H1 (cell line): ENCODE measurements around the gene LGALS12. TPM values are rescaled to one million over a fixed set of nuclear protein-coding genes. Genes with fewer than 3 reads are reported as not detected.

Experiments used
- CTCF ChIA-PET: fragments of 300-600 bp; sonication (Branson Sonifier 250); formaldehyde crosslinking; loops from one replicate; lab custom pipeline; 2021; ENCODE audit not compliant: partially characterized antibody; lab: Charles Lee
- POLR2A ChIA-PET: fragments of 300-600 bp; sonication (Branson Sonifier 250); formaldehyde crosslinking; loops from one replicate; lab custom pipeline; 2021; ENCODE audit warnings: inconsistent platforms; ENCODE audit not compliant: partially characterized antibody; lab: Charles Lee
- DNase-seq, 2 experiments: peaks; one replicate each; pipeline versions ENCODE4 v3.0.0 to v3.0.0-alpha.2; 2010 to 2022; ENCODE audit warnings: low spot score in 2 of 2, low read depth in 1 of 2, mixed read lengths in 1 of 2
- FAIRE-seq: peaks from 2 replicates; lab custom pipeline; 2011; peaks lifted over from hg19 to GRCh38; lab: Jason Lieb, UNC
- H2AFZ ChIP-seq: 2 replicates; pipeline ENCODE4 v1.8.1; 2012; ENCODE audit warnings: low read length, inconsistent platforms
- H2AK5ac ChIP-seq: 2 replicates; pipeline ENCODE4 v1.6.1; 2013; ENCODE audit warnings: low read depth, low read length
- H2BK120ac ChIP-seq: replicated peaks from 2 replicates; pipeline ENCODE3; 2013; ENCODE audit warnings: low read depth, low read length, inconsistent platforms
- H2BK12ac ChIP-seq: 2 replicates; pipeline ENCODE4 v1.6.1; 2013; ENCODE audit warnings: low read depth, low read length
- H2BK15ac ChIP-seq: 2 replicates; pipeline ENCODE4 v1.6.1; 2013; ENCODE audit warnings: low read length
- H2BK20ac ChIP-seq: 2 replicates; pipeline ENCODE4 v1.6.1; 2013; ENCODE audit warnings: low read length
- H2BK5ac ChIP-seq: 2 replicates; pipeline ENCODE4 v1.6.1; 2013; ENCODE audit warnings: low read depth, low read length
- H3K14ac ChIP-seq: 2 replicates; pipeline ENCODE4 v1.6.1; 2013; ENCODE audit warnings: inconsistent platforms; ENCODE audit not compliant: insufficient read length
- H3K18ac ChIP-seq: 2 replicates; pipeline ENCODE4 v1.6.1; 2013; ENCODE audit warnings: low read length; ENCODE audit errors: extremely low read depth
- H3K23ac ChIP-seq: 2 replicates; pipeline ENCODE4 v1.6.1; 2013; ENCODE audit warnings: inconsistent platforms; ENCODE audit not compliant: insufficient read length
- H3K23me2 ChIP-seq: 2 replicates; pipeline ENCODE4 v1.6.1; 2013; ENCODE audit warnings: low read depth, low read length
- H3K27ac ChIP-seq: 2 replicates; pipeline ENCODE4 v1.6.1; 2011; ENCODE audit warnings: low read depth, low read length, inconsistent platforms
- H3K27me3 ChIP-seq, 4 experiments: replicated peaks in 1 of 4; 1 replicate in 1 of 4; 2 replicates in 3 of 4; pipeline versions ENCODE4 v1.6.1 to v1.8.1; 2011 to 2013; ENCODE audit warnings: low read length in 3 of 4, mild to moderate bottlenecking in 3 of 4, inconsistent platforms in 2 of 4, mixed read lengths in 2 of 4, moderate library complexity in 1 of 4; ENCODE audit not compliant: control insufficient read depth in 3 of 4, insufficient read depth in 3 of 4; ENCODE audit errors: extremely low read depth in 1 of 4
- H3K36me3 ChIP-seq, 4 experiments: 2 replicates each; pipeline versions ENCODE4 v1.6.1 to v1.8.1; 2011 to 2013; ENCODE audit warnings: mild to moderate bottlenecking in 4 of 4, low read length in 3 of 4, moderate library complexity in 2 of 4, control low read depth in 1 of 4, inconsistent platforms in 1 of 4; ENCODE audit not compliant: insufficient read depth in 4 of 4, control insufficient read depth in 2 of 4
- H3K4ac ChIP-seq: replicated peaks from 2 replicates; pipeline ENCODE3; 2013; ENCODE audit warnings: low read length, low read depth, mixed read lengths, inconsistent platforms; ENCODE audit not compliant: insufficient read length
- H3K4me1 ChIP-seq, 4 experiments: replicated peaks in 1 of 4; 1 replicate in 1 of 4; 2 replicates in 3 of 4; pipeline versions ENCODE4 v1.6.1 to v1.8.1; 2011 to 2013; ENCODE audit warnings: low read length in 3 of 4, inconsistent platforms in 2 of 4, mixed read lengths in 1 of 4; ENCODE audit not compliant: insufficient read depth in 4 of 4, control insufficient read depth in 3 of 4
- H3K4me2 ChIP-seq, 2 experiments: 2 replicates each; pipeline versions ENCODE4 v1.6.1 to v1.8.1; 2011 to 2013; ENCODE audit warnings: low read depth in 2 of 2, low read length in 2 of 2, control low read depth in 1 of 2, inconsistent platforms in 1 of 2, mild to moderate bottlenecking in 1 of 2; ENCODE audit not compliant: insufficient read depth in 1 of 2
- H3K4me3 ChIP-seq, 4 experiments: fragments of 200-600, 300-600 bp in 1 of 4; sonication (generic), shearing (Covaris generic), sonication (Bioruptor Twin) in 1 of 4; 2 replicates each; pipeline versions ENCODE4 v1.5.1 to v1.8.1; 2011 to 2016; ENCODE audit warnings: low read length in 4 of 4, low read depth in 3 of 4, control low read depth in 2 of 4, inconsistent platforms in 2 of 4, mild to moderate bottlenecking in 2 of 4, mixed read lengths in 1 of 4, moderate library complexity in 1 of 4; ENCODE audit not compliant: insufficient read depth in 2 of 4; ENCODE audit errors: extremely low read depth in 1 of 4
- H3K56ac ChIP-seq: replicated peaks from 2 replicates; pipeline ENCODE3; 2013; ENCODE audit warnings: low read depth, mild to moderate bottlenecking, mixed read lengths, low read length, inconsistent platforms; ENCODE audit not compliant: insufficient read length
- H3K79me1 ChIP-seq: 2 replicates; pipeline ENCODE4 v1.6.1; 2013; ENCODE audit warnings: low read depth, low read length, control low read depth
- H3K79me2 ChIP-seq, 2 experiments: 2 replicates each; pipeline versions ENCODE4 v1.6.1 to v1.8.1; 2012 to 2013; ENCODE audit warnings: low read length in 2 of 2, mild to moderate bottlenecking in 2 of 2, inconsistent platforms in 1 of 2; ENCODE audit not compliant: insufficient read depth in 2 of 2, control insufficient read depth in 1 of 2
- H3K9ac ChIP-seq, 4 experiments: replicated peaks in 1 of 4; 1 replicate in 1 of 4; 2 replicates in 3 of 4; pipeline versions ENCODE4 v1.6.1 to v1.8.1; 2011 to 2013; ENCODE audit warnings: low read depth in 3 of 4, low read length in 3 of 4, control low read depth in 2 of 4, mild to moderate bottlenecking in 2 of 4, moderate library complexity in 2 of 4, inconsistent platforms in 1 of 4; ENCODE audit errors: extremely low read depth in 1 of 4
- H3K9me3 ChIP-seq, 2 experiments: 2 replicates each; pipeline versions ENCODE4 v1.6.1 to v1.8.1; 2012 to 2013; ENCODE audit warnings: mild to moderate bottlenecking in 2 of 2, moderate library complexity in 2 of 2, control low read depth in 1 of 2, inconsistent platforms in 1 of 2, low read depth in 1 of 2, low read length in 1 of 2, mixed read lengths in 1 of 2; ENCODE audit not compliant: insufficient read depth in 2 of 2
- H4K20me1 ChIP-seq, 2 experiments: replicated peaks in 1 of 2; 2 replicates each; pipeline versions ENCODE3 to v1.8.1; 2011 to 2013; ENCODE audit warnings: inconsistent platforms in 2 of 2, low read length in 2 of 2, mild to moderate bottlenecking in 1 of 2; ENCODE audit not compliant: insufficient read depth in 2 of 2, control insufficient read depth in 1 of 2
- H4K5ac ChIP-seq: 2 replicates; pipeline ENCODE4 v1.6.1; 2013; ENCODE audit warnings: low read length, low read depth, mixed read lengths, inconsistent platforms; ENCODE audit not compliant: insufficient read length
- H4K8ac ChIP-seq: 2 replicates; pipeline ENCODE4 v1.8.0; 2013; ENCODE audit warnings: mild to moderate bottlenecking, moderate library complexity, low read length, inconsistent platforms; ENCODE audit not compliant: insufficient read depth; ENCODE audit errors: extremely low read depth
- H4K91ac ChIP-seq: replicated peaks from 2 replicates; pipeline ENCODE3; 2013; ENCODE audit warnings: low read length, mixed read lengths, inconsistent platforms; ENCODE audit not compliant: insufficient read length
- ASH2L ChIP-seq: fragments of 200-600, 300-600 bp; sonication (generic); IDR thresholded peaks from one replicate; pipeline ENCODE4 v1.7.1; 2017; ENCODE audit warnings: low read length
- EGR1 ChIP-seq: IDR thresholded peaks from 2 replicates; pipeline ENCODE4 v1.6.1; 2011; ENCODE audit warnings: low read depth, low read length, borderline replicate concordance
- GABPA ChIP-seq: IDR thresholded peaks from 2 replicates; pipeline ENCODE4 v1.6.1; 2011; ENCODE audit warnings: mild to moderate bottlenecking, low read length, moderate library complexity, borderline replicate concordance; ENCODE audit not compliant: insufficient read depth
- MAX ChIP-seq: IDR thresholded peaks from 2 replicates; pipeline ENCODE4 v1.6.1; 2012; ENCODE audit warnings: inconsistent platforms
- RBBP5 ChIP-seq: IDR thresholded peaks from 2 replicates; pipeline ENCODE4 v1.7.1; 2012; ENCODE audit warnings: low read depth, mild to moderate bottlenecking, inconsistent platforms, low read length, moderate library complexity, borderline replicate concordance
- SIX5 ChIP-seq: IDR thresholded peaks from 2 replicates; pipeline ENCODE4 v1.6.1; 2011; ENCODE audit warnings: mild to moderate bottlenecking, low read depth, low read length
- TAF7 ChIP-seq: optimal IDR thresholded peaks from 2 replicates; pipeline ENCODE3; 2011; ENCODE audit warnings: low read depth, mild to moderate bottlenecking, inconsistent platforms, low read length, moderate library complexity, borderline replicate concordance
- TCF12 ChIP-seq: IDR thresholded peaks from 2 replicates; pipeline ENCODE4 v1.6.1; 2011; ENCODE audit warnings: low read depth, mild to moderate bottlenecking, low read length
- WGBS, 2 experiments: shearing (Covaris generic) in 1 of 2; methylation state at CpG; one replicate each; pipeline versions ENCODE4 v1.1.6 to v1.1.7; 2013 to 2015; ENCODE audit warnings: low lambda C conversion rate in 2 of 2, mixed read lengths in 2 of 2, inconsistent platforms in 1 of 2, low coverage in 1 of 2, missing lambda C conversion rate in 1 of 2; ENCODE audit not compliant: insufficient replicate concordance in 2 of 2, insufficient coverage in 1 of 2, insufficient read length in 1 of 2; ENCODE audit errors: extremely low coverage in 1 of 2, missing lambda C conversion rate in 1 of 2; 5-methylcytosine and 5-hydroxymethylcytosine counted together
- polyA plus RNA-seq, 7 experiments: library from polyadenylated mRNA; depleted of rRNA in 3 of 7; stranded (reverse) in 5 of 7; unstranded in 2 of 7; fragments of >200 nt in 5 of 7; fragments of 200-250 nt in 2 of 7; gene quantifications; 1 replicate in 5 of 7; 2 replicates in 1 of 7; 4 replicates in 1 of 7; pipeline versions ENCODE4 v1.2.1 to v1.2.3, GENCODE V29; 2011 to 2013; ENCODE audit warnings: missing spikeins in 2 of 7, mixed read lengths in 2 of 7
- total RNA-seq: library from RNA; stranded (reverse); fragmentation: NEBNext Ultra II Directional; extraction: Animal tissue kit (Norgen Biotek cat#: 25700); gene quantifications from 2 replicates; pipeline ENCODE4 v1.2.1, GENCODE V29; 2021

LGALS12 gene
- total and polyA plus RNA-seq, 2 of the 8 experiments (the other 6 are each of a cell fraction or from before 2014, with no cell fraction given): 1.6 to 2.9 TPM

GRCh38 chr11:63510360-63511047 lies 4.6 kb downstream of the LGALS12 start:
- no peak overlapping the region for H4K8ac ChIP-seq
- H3K9me3 ChIP-seq: no peaks in the 10 kb centered on the region
- no peak overlapping the region for H2BK120ac ChIP-seq
- no peaks in the 10 kb centered on the region for H3K79me2 ChIP-seq
- H3K9ac ChIP-seq: no peak overlapping the region
- H3K56ac ChIP-seq: no peak overlapping the region
- no peak overlapping the region for H3K4me2 ChIP-seq
- 89% methylated on average over 7 of the region's 7 CpGs; no CpG with 5 or more reads in 1 of the 2 experiments for WGBS, 2 experiments
- no peak for TF ChIP-seq RBBP5
- TF ChIP-seq ASH2L: no peak
- TF ChIP-seq TAF7: no peak
- TF ChIP-seq SIX5: no peak
- no peak for TF ChIP-seq TCF12
- no peak for TF ChIP-seq EGR1
- TF ChIP-seq MAX: no peak
- no peak for TF ChIP-seq GABPA
- H3K18ac ChIP-seq: no peak overlapping the region; the same call in 1 of the 2 replicates
- no peak overlapping the region; the same call in 1 of the 2 replicates for H2BK20ac ChIP-seq
- H4K91ac ChIP-seq: peak overlapping the region; percentile 12
- H3K14ac ChIP-seq: no peak overlapping the region
- FAIRE-seq (no peak), DNase-seq (no peak)
- no peaks in the 10 kb centered on the region for H3K27me3 ChIP-seq
- peak overlapping the region; percentile 4; the same call in 1 of the 2 replicates for H2BK5ac ChIP-seq
- H2BK15ac ChIP-seq: no peak overlapping the region
- H2AFZ ChIP-seq: no peak overlapping the region
- H4K20me1 ChIP-seq: no peaks in the 10 kb centered on the region
- no peaks in the 10 kb centered on the region for H3K36me3 ChIP-seq
- ChIA-PET POLR2A (interaction anchor here (0.6 to 2.2 kb wide), 3 partner anchors 19 to 248 kb away, joined by 3 to 9 read pairs (median 4); no protein-coding TSS in a partner anchor), CTCF (interaction anchor here (1.0 to 8.2 kb wide), 8 partner anchors 10 to 490 kb away, joined by 3 to 97 read pairs (median 4); partner anchors contain the start of gene PLAAT5)
- no peak overlapping the region for H2AK5ac ChIP-seq
- H3K79me1 ChIP-seq: no peaks in the 10 kb centered on the region
- H3K23ac ChIP-seq: no peak overlapping the region
- peaks cover 5 to 16% (median 6%) of the 10 kb centered on the region in 4 experiments for H3K4me1 ChIP-seq
- H3K4ac ChIP-seq: peak overlapping the region; percentile 80
- H3K23me2 ChIP-seq: no peaks in the 10 kb centered on the region
- no peak overlapping the region for H3K27ac ChIP-seq
- H2BK12ac ChIP-seq: peak overlapping the region; percentile 75; the same call in 1 of the 2 replicates
- H3K4me3 ChIP-seq: no peak overlapping the region
- no peak overlapping the region for H4K5ac ChIP-seq
